Stimulated activated naive CD8-positive, alpha-beta T cell treated with anti-CD3 and anti-CD28 coated beads, Interleukin-15, Interleukin-2, amounts not matched to agents 100 ng/mL and 50 ng/mL, for 24 hours (primary cell): ENCODE data around the gene SLAIN2.

Experiments used
- H3K27ac Mint-ChIP-seq: one replicate; pipeline ENCODE4 v1.8.0; 2021; ENCODE audit warnings: mild to moderate bottlenecking, mixed read lengths
- H3K27me3 Mint-ChIP-seq: one replicate; pipeline ENCODE4 v1.8.0; 2021; ENCODE audit warnings: mixed read lengths
- H3K36me3 Mint-ChIP-seq: one replicate; pipeline ENCODE4 v1.8.0; 2021; ENCODE audit warnings: low read depth, mixed read lengths
- H3K4me1 Mint-ChIP-seq: one replicate; pipeline ENCODE4 v1.8.0; 2021; ENCODE audit warnings: low read depth, mixed read lengths
- H3K4me3 Mint-ChIP-seq: one replicate; pipeline ENCODE4 v1.8.0; 2021; ENCODE audit warnings: mild to moderate bottlenecking, mixed read lengths
- H3K9me3 Mint-ChIP-seq: one replicate; pipeline ENCODE4 v1.8.0; 2021; ENCODE audit warnings: mixed read lengths

Gene SLAIN2

DNA sequence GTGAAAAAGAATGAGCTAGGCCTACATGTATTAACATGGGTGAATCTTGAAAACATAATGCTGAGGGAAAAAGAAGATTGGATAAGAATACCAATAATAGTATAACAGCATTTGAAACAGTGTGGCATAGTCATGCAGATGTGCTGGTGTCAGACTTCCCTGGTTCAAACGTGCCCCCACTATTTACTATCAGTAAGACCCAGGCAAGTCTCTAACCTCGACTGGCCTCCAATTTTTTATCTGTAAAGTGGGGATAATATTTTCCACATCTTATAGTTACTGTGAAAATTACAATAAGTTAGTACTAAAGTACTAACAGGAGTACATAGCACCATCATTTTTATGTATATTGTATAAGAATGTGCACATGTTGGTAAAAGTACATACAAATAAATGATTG, 17.0 kb upstream of the SLAIN2 start:
- Mint-ChIP-seq H3K36me3 (no peaks in the 10 kb centered on the region), H3K27me3 (peaks cover 6% of the 10 kb centered on the region), H3K4me1 (peaks cover 1% of the 10 kb centered on the region), H3K9me3 (no peaks in the 10 kb centered on the region), H3K4me3 (no peak overlapping the region), H3K27ac (no peak overlapping the region)

- Mint-ChIP-seq H3K27ac (no peak overlapping the region), H3K4me3 (no peak overlapping the region), H3K36me3 (no peaks in the 10 kb centered on the region), H3K27me3 (peaks cover 6% of the 10 kb centered on the region), H3K9me3 (no peaks in the 10 kb centered on the region), H3K4me1 (peaks cover 15% of the 10 kb centered on the region)
Observed at GRCh38 chr4:48329193-48329592, 12.1 kb upstream of the SLAIN2 start.

- no peak overlapping the region for H3K4me3 Mint-ChIP-seq
- H3K9me3 Mint-ChIP-seq = no peaks in the 10 kb centered on the region
- H3K27me3 Mint-ChIP-seq = peaks cover 6% of the 10 kb centered on the region
Observed at GRCh38 chr4:48329976-48330375, 11.4 kb upstream of the SLAIN2 start.

GRCh38 chr4:48331577-48332330, 9.6 kb upstream of the SLAIN2 start:
- Mint-ChIP-seq H3K27me3 (peaks cover 6% of the 10 kb centered on the region), H3K27ac (no peak overlapping the region), H3K4me3 (no peak overlapping the region), H3K36me3 (no peaks in the 10 kb centered on the region), H3K4me1 (peaks cover 15% of the 10 kb centered on the region), H3K9me3 (no peaks in the 10 kb centered on the region)

More at GRCh38 chr4:48329976-48330375, 11.4 kb upstream of the SLAIN2 start:
- Mint-ChIP-seq H3K27ac (no peak overlapping the region), H3K36me3 (no peaks in the 10 kb centered on the region), H3K4me1 (peaks cover 15% of the 10 kb centered on the region)

GRCh38 chr4:48332661-48333060, 8.7 kb upstream of the SLAIN2 start:
- no peak overlapping the region for H3K27ac Mint-ChIP-seq
- H3K4me3 Mint-ChIP-seq = no peak overlapping the region
- no peaks in the 10 kb centered on the region for H3K36me3 Mint-ChIP-seq
- peaks cover 6% of the 10 kb centered on the region for H3K27me3 Mint-ChIP-seq
- peaks cover 21% of the 10 kb centered on the region for H3K4me1 Mint-ChIP-seq
- H3K9me3 Mint-ChIP-seq = no peaks in the 10 kb centered on the region

GRCh38 chr4:48333587-48333986, 7.7 kb upstream of the SLAIN2 start:
- Mint-ChIP-seq H3K36me3 (no peaks in the 10 kb centered on the region), H3K27ac (no peak overlapping the region), H3K27me3 (no peaks in the 10 kb centered on the region), H3K4me1 (peaks cover 31% of the 10 kb centered on the region), H3K9me3 (no peaks in the 10 kb centered on the region), H3K4me3 (no peak overlapping the region)

DNA sequence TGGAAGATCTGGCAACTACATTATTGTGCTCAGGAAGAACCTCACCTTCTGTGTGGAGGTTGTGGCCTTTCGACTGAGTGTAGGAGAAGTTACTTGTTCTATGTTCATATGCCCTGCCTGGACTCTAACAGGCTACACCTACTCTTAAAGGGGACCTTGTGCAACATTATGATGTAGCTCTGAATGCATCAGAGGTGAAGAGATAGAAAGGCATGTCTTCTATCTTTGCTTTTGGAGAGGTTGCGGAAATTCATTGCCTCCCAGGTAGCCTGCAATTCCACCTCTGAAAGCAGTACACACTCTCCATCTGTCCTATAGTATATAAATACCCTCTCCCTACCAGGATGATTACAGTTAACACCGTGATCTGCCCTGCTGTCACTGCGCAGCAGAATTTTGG, 7.1 kb upstream of the SLAIN2 start:
- Mint-ChIP-seq H3K27ac (no peak overlapping the region), H3K9me3 (no peaks in the 10 kb centered on the region), H3K4me1 (peaks cover 30% of the 10 kb centered on the region), H3K4me3 (no peak overlapping the region), H3K27me3 (no peaks in the 10 kb centered on the region), H3K36me3 (no peaks in the 10 kb centered on the region)

DNA sequence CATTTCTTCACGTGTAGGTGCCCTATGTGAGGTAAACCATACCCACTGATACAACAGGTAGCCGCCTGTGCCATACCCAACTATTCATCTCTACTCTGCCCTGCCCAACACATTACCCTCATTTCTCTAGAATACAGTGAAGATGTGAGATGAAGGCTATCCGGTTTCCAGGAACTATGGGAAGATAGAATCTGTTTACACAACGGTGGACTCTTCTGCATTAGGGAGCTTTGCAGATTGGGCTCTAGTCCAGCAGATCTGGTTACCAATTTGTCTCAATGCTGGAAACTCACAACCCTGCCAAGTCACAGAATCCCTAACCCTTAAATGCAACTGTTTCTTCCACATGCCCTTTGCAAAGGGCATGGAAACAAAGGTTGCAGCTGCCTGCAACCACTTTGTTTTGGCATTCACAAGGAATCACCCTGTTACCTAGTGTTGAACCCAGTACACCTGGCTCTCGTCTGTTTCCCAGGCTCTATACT, 6.4 kb upstream of the SLAIN2 start:
- H3K36me3 Mint-ChIP-seq = no peaks in the 10 kb centered on the region
- H3K27me3 Mint-ChIP-seq = no peaks in the 10 kb centered on the region
- H3K4me1 Mint-ChIP-seq = peaks cover 23% of the 10 kb centered on the region
- no peaks in the 10 kb centered on the region for H3K9me3 Mint-ChIP-seq
- H3K27ac Mint-ChIP-seq = no peak overlapping the region
- H3K4me3 Mint-ChIP-seq = no peak overlapping the region

- no peaks in the 10 kb centered on the region for H3K9me3 Mint-ChIP-seq
- no peaks in the 10 kb centered on the region for H3K27me3 Mint-ChIP-seq
- H3K4me3 Mint-ChIP-seq = no peak overlapping the region
- no peaks in the 10 kb centered on the region for H3K36me3 Mint-ChIP-seq
- peaks cover 21% of the 10 kb centered on the region for H3K4me1 Mint-ChIP-seq
- no peak overlapping the region for H3K27ac Mint-ChIP-seq
Observed at GRCh38 chr4:48336146-48336870, 5.0 kb upstream of the SLAIN2 start.

DNA sequence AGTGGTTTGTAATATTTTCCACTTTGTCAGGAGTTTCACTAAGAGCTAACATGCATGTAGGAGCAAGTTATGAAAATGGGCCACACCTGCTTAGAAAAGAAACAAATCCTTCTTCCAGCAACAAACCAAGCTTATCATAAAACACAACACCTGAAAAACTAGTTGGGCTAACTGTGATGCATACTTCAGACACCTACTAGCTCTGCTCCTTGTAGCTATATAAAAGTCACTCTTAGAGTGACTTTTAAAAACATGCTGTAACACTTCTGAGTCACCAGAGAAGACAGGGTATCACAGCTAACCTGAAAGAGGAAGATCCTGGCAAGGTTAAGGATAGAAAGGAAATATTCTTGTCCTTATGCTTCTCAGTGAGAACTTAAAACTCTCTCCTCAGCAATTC, 3.6 kb upstream of the SLAIN2 start:
- H3K36me3 Mint-ChIP-seq = no peaks in the 10 kb centered on the region
- no peaks in the 10 kb centered on the region for H3K9me3 Mint-ChIP-seq
- H3K27ac Mint-ChIP-seq = peak overlapping the region; percentile 50
- H3K27me3 Mint-ChIP-seq = no peaks in the 10 kb centered on the region
- no peak overlapping the region for H3K4me3 Mint-ChIP-seq
- peaks cover 25% of the 10 kb centered on the region for H3K4me1 Mint-ChIP-seq

DNA sequence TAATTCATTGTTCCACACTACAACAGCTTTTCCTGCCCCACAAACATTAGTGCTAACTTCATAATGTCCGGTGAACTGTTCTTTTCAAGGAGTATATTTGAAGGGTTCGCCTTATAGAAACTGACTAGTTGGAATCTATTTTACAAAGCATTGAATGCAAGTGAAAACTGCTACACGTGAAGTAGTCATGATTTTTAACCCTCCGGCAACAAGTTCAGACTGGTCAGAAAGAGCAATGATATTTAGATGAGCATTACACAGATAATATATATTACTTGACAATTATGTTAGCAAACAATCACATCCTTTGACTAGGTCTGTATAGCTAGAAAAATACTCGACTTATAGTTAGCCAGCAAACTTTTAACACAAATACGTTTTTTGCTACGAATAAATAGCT, 1.7 kb upstream of the SLAIN2 start:
- Mint-ChIP-seq H3K27ac (no peak overlapping the region), H3K4me1 (peaks cover 43% of the 10 kb centered on the region), H3K9me3 (no peaks in the 10 kb centered on the region), H3K36me3 (no peaks in the 10 kb centered on the region), H3K4me3 (no peak overlapping the region), H3K27me3 (no peaks in the 10 kb centered on the region)

GRCh38 chr4:48340276-48340964, 909 bp upstream of the SLAIN2 start:
- peak overlapping the region; percentile 94 for H3K4me3 Mint-ChIP-seq
- peak overlapping the region; percentile 79 for H3K27ac Mint-ChIP-seq
- no peaks in the 10 kb centered on the region for H3K9me3 Mint-ChIP-seq
- H3K4me1 Mint-ChIP-seq = peaks cover 50% of the 10 kb centered on the region
- H3K36me3 Mint-ChIP-seq = no peaks in the 10 kb centered on the region
- no peaks in the 10 kb centered on the region for H3K27me3 Mint-ChIP-seq

DNA sequence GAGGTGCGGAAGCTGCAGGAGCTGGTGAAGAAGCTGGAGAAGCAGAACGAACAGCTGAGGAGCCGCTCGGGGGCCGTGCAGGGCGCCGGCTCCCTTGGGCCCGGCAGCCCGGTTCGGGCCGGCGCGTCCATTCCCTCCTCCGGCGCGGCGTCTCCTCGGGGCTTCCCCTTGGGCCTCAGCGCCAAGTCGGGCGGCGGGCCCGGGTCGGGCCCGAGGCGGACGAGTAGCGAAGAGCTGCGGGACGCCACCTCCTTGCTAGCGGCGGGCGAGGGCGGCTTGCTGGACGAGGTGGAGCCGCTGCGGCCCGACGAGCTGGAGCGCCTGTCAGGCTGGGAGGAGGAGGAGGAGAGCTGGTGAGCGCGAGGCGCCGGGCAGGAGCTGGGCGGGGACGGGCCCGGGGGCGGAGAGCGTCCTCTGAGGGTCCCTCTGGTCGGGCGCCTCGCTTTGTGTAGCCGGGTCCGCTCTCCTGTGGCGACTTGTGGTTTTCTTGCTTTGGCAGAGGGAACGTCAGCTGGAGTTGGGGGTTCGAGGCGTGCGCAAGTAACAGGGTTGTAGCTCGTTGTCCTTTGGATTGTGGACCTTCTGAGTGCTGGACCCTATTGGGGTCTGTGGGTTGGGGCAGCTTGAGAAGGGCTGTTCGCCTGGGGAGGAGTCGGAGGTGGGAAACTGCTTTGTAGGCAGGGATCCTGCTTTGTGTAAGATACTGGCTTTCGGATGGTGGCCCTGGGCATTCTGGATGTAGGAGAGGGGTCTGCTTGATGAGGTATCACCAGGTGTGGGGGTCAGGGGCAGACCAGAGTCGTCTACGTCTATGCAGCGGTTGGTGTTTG, 662 bp downstream of the SLAIN2 start:
- Mint-ChIP-seq H3K4me1 (peaks cover 64% of the 10 kb centered on the region), H3K27ac (peak overlapping the region; percentile 95), H3K9me3 (no peaks in the 10 kb centered on the region), H3K4me3 (peak overlapping the region; percentile 94), H3K36me3 (peaks cover 7% of the 10 kb centered on the region), H3K27me3 (no peaks in the 10 kb centered on the region)

- Mint-ChIP-seq H3K4me1 (peaks cover 64% of the 10 kb centered on the region), H3K36me3 (peaks cover 7% of the 10 kb centered on the region), H3K4me3 (peak overlapping the region; percentile 94), H3K27me3 (no peaks in the 10 kb centered on the region), H3K27ac (peak overlapping the region; percentile 79), H3K9me3 (no peaks in the 10 kb centered on the region)
Observed at GRCh38 chr4:48342606-48342880, 1.2 kb downstream of the SLAIN2 start.
